ENCODE results near the gene CBX7. TPM values are rescaled to one million over a fixed set of nuclear protein-coding genes. Genes with fewer than 3 reads are reported as not detected.

CBX7 gene
- total and polyA plus RNA-seq, 4 donors: 8.5 to 12.7 (median 9.5) TPM

- Histone ChIP-seq H3K36me3 (ENCODE audit: control insufficient read depth, insufficient read depth, low read length) (no peaks in the 10 kb centered on the region), H3K27ac (ENCODE audit: low read depth, low read length) (no peak within 1 kb of the TSS), H3K9me3 (ENCODE audit: control insufficient read depth, insufficient read depth, low read length) (no peaks in the 10 kb centered on the region), H3K4me3 (ENCODE audit: low read depth, low read length) (no peak within 1 kb of the TSS), H3K4me1 (ENCODE audit: control insufficient read depth, insufficient read depth, low read length) (peaks cover 10% of the 10 kb centered on the region), H3K27me3 (ENCODE audit: control insufficient read depth, insufficient read depth, low read length) (no peaks in the 10 kb centered on the region)
- WGBS (ENCODE audit: insufficient coverage): 47% methylated on average over 5 of the region's 9 CpGs
- DNase-seq (ENCODE audit: low read depth in 4 of 6, low spot score in 6 of 6): no peak
Measured at GRCh38 chr22:39097098-39098020, 55.1 kb downstream of the CBX7 start, which contains the start of gene APOBEC3H. APOBEC3H (plus strand) TSS chr22:39097244; CDS start chr22:39100279, 3,035 bp downstream.

GRCh38 chr22:39095971-39096370, 56.5 kb downstream of the CBX7 start:
- H3K27me3 ChIP-seq (ENCODE audit: control insufficient read depth, insufficient read depth, low read length): no peaks in the 10 kb centered on the region
- H3K4me3 ChIP-seq (ENCODE audit: low read depth, low read length): no peak overlapping the region
- H3K36me3 ChIP-seq (ENCODE audit: control insufficient read depth, insufficient read depth, low read length): no peaks in the 10 kb centered on the region
- 90% methylated on average over 2 of the region's 3 CpGs for WGBS (ENCODE audit: insufficient coverage)
- no peak for DNase-seq (ENCODE audit: low read depth in 4 of 6, low spot score in 6 of 6)
- no peak overlapping the region for H3K27ac ChIP-seq (ENCODE audit: low read depth, low read length)
- H3K4me1 ChIP-seq (ENCODE audit: control insufficient read depth, insufficient read depth, low read length): peaks cover 10% of the 10 kb centered on the region
- H3K9me3 ChIP-seq (ENCODE audit: control insufficient read depth, insufficient read depth, low read length): no peaks in the 10 kb centered on the region

- Histone ChIP-seq H3K4me3 (ENCODE audit: low read depth, low read length) (no peak overlapping the region), H3K27ac (ENCODE audit: low read depth, low read length) (no peak overlapping the region), H3K9me3 (ENCODE audit: control insufficient read depth, insufficient read depth, low read length) (no peaks in the 10 kb centered on the region), H3K36me3 (ENCODE audit: control insufficient read depth, insufficient read depth, low read length) (no peaks in the 10 kb centered on the region), H3K4me1 (ENCODE audit: control insufficient read depth, insufficient read depth, low read length) (peaks cover 10% of the 10 kb centered on the region), H3K27me3 (ENCODE audit: control insufficient read depth, insufficient read depth, low read length) (no peaks in the 10 kb centered on the region)
- whole genome bisulfite sequencing (ENCODE audit: insufficient coverage): 80% methylated on average over 6 of the region's 14 CpGs
- no peak for DNase-seq (ENCODE audit: low read depth in 4 of 6, low spot score in 6 of 6)
Measured at GRCh38 chr22:39094717-39095389, 57.6 kb downstream of the CBX7 start.

GRCh38 chr22:39092111-39092862, 60.2 kb downstream of the CBX7 start:
- 82% methylated on average over 7 of the region's 8 CpGs for whole genome bisulfite sequencing (ENCODE audit: insufficient coverage)
- H3K27ac ChIP-seq (ENCODE audit: low read depth, low read length): no peak overlapping the region
- H3K4me1 ChIP-seq (ENCODE audit: control insufficient read depth, insufficient read depth, low read length): peaks cover 11% of the 10 kb centered on the region
- DNase-seq (ENCODE audit: low read depth in 4 of 6, low spot score in 6 of 6): no peak
- no peaks in the 10 kb centered on the region for H3K27me3 ChIP-seq (ENCODE audit: control insufficient read depth, insufficient read depth, low read length)
- no peaks in the 10 kb centered on the region for H3K9me3 ChIP-seq (ENCODE audit: control insufficient read depth, insufficient read depth, low read length)
- no peak overlapping the region for H3K4me3 ChIP-seq (ENCODE audit: low read depth, low read length)
- no peaks in the 10 kb centered on the region for H3K36me3 ChIP-seq (ENCODE audit: control insufficient read depth, insufficient read depth, low read length)

- no peaks in the 10 kb centered on the region for H3K9me3 ChIP-seq (ENCODE audit: control insufficient read depth, insufficient read depth, low read length)
- no peak for DNase-seq (ENCODE audit: low read depth in 4 of 6, low spot score in 6 of 6)
- no peak overlapping the region for H3K27ac ChIP-seq (ENCODE audit: low read depth, low read length)
- no peak overlapping the region for H3K4me3 ChIP-seq (ENCODE audit: low read depth, low read length)
- WGBS (ENCODE audit: insufficient coverage): 87% methylated on average over 17 of the region's 23 CpGs
- H3K36me3 ChIP-seq (ENCODE audit: control insufficient read depth, insufficient read depth, low read length): no peaks in the 10 kb centered on the region
- H3K4me1 ChIP-seq (ENCODE audit: control insufficient read depth, insufficient read depth, low read length): peaks cover 5% of the 10 kb centered on the region
- H3K27me3 ChIP-seq (ENCODE audit: control insufficient read depth, insufficient read depth, low read length): no peaks in the 10 kb centered on the region
Measured at GRCh38 chr22:39091126-39092081, 61.1 kb downstream of the CBX7 start.

DNA sequence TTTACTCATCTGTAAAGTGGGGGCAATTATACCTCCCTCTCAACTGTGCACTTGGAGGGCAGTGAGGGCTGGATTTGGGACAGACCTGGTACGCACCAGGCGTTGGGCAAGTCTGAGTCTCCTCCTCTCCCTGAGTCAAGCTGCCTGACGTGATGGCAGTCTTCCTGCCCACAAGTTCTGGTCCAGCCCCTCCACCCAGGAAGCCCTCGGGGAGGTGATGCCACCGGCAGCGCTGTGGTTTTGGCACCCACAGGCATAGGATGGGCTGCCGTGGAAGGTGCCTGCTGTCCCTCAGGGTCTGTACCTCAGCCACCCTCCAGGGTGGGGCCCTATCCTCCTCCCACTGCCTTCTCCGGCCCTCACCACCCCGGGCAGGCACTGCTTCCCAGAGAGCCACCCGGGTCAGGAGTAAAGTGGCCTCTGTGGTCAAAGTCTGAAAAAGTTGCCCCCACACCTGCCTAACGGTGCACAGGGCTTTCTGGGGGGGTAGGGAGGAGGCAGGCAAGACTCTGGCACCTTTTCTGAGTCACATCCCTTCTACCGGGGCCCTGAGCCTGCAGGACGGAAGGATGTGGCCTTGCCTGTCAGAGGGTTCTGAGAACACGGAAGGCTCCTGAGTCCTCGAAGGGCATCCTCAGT, 61.9 kb downstream of the CBX7 start:
- WGBS (ENCODE audit: insufficient coverage): 88% methylated on average over 13 of the region's 15 CpGs
- no peaks in the 10 kb centered on the region for H3K27me3 ChIP-seq (ENCODE audit: control insufficient read depth, insufficient read depth, low read length)
- H3K27ac ChIP-seq (ENCODE audit: low read depth, low read length): no peak overlapping the region
- no peaks in the 10 kb centered on the region for H3K9me3 ChIP-seq (ENCODE audit: control insufficient read depth, insufficient read depth, low read length)
- no peak for DNase-seq (ENCODE audit: low read depth in 4 of 6, low spot score in 6 of 6)
- no peaks in the 10 kb centered on the region for H3K36me3 ChIP-seq (ENCODE audit: control insufficient read depth, insufficient read depth, low read length)
- H3K4me1 ChIP-seq (ENCODE audit: control insufficient read depth, insufficient read depth, low read length): peaks cover 5% of the 10 kb centered on the region
- H3K4me3 ChIP-seq (ENCODE audit: low read depth, low read length): no peak overlapping the region

GRCh38 chr22:39089928-39090327, 62.6 kb downstream of the CBX7 start:
- 87% methylated on average over 6 of the region's 6 CpGs for WGBS (ENCODE audit: insufficient coverage)
- Histone ChIP-seq H3K4me3 (ENCODE audit: low read depth, low read length) (no peak overlapping the region), H3K4me1 (ENCODE audit: control insufficient read depth, insufficient read depth, low read length) (peaks cover 5% of the 10 kb centered on the region), H3K27ac (ENCODE audit: low read depth, low read length) (no peak overlapping the region), H3K36me3 (ENCODE audit: control insufficient read depth, insufficient read depth, low read length) (no peaks in the 10 kb centered on the region), H3K27me3 (ENCODE audit: control insufficient read depth, insufficient read depth, low read length) (no peaks in the 10 kb centered on the region), H3K9me3 (ENCODE audit: control insufficient read depth, insufficient read depth, low read length) (no peaks in the 10 kb centered on the region)
- no peak for DNase-seq (ENCODE audit: low read depth in 4 of 6, low spot score in 6 of 6)

DNA sequence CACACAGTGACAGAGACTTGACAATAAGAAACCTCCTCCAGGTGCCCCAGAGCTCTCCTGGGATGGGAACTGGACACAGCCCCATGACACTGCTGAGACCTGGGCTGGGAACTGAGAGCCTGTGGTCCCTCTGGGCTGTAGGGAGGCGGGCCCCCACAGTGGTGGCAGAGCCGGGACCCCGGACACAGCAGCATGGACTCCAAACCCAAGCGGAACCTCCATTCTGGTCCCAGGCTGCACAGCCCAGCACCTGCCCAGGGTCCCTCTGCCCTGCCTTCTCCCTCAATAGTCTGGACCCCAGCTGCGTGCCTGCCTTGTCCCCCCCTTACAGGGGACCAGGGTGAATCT, 63.8 kb downstream of the CBX7 start:
- H3K4me3 ChIP-seq (ENCODE audit: low read depth, low read length): no peak overlapping the region
- DNase-seq (ENCODE audit: low read depth in 4 of 6, low spot score in 6 of 6): no peak
- no peaks in the 10 kb centered on the region for H3K9me3 ChIP-seq (ENCODE audit: control insufficient read depth, insufficient read depth, low read length)
- H3K27ac ChIP-seq (ENCODE audit: low read depth, low read length): no peak overlapping the region
- 81% methylated on average over 5 of the region's 5 CpGs for WGBS (ENCODE audit: insufficient coverage)
- H3K36me3 ChIP-seq (ENCODE audit: control insufficient read depth, insufficient read depth, low read length): no peaks in the 10 kb centered on the region
- no peaks in the 10 kb centered on the region for H3K27me3 ChIP-seq (ENCODE audit: control insufficient read depth, insufficient read depth, low read length)
- peaks cover 5% of the 10 kb centered on the region for H3K4me1 ChIP-seq (ENCODE audit: control insufficient read depth, insufficient read depth, low read length)

All from spinal cord (tissue), 10 donors.